GM18858 (cell line): ENCODE data around the gene APOA1.

Source experiments
- ATAC-seq: cut with Tn5 transposase; IDR thresholded peaks from one replicate; pipeline ENCODE4 v1.9.1; 2021; ENCODE audit not compliant: unreplicated experiment

Gene APOA1

DNA sequence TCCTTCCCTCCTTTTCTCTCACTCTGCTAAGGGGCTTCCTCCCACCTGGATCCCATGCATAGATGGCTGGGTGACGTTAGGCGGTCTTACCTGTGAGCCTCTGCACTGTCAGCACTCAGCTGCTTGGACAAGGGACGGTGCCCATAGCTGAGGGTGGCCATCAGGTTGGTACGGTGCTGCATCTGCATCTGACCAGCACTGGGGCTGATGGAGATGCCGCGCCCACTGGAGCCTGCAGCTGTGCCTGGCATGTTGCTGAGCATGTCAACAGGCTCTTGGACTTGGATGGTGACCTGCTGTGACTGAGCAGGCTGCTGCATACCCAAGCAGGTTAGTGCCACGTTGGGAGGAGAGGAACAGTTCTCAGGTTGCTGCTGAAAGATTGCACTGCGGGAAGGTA, 21.8 kb upstream of the APOA1 start:
- no peak for ATAC-seq

DNA sequence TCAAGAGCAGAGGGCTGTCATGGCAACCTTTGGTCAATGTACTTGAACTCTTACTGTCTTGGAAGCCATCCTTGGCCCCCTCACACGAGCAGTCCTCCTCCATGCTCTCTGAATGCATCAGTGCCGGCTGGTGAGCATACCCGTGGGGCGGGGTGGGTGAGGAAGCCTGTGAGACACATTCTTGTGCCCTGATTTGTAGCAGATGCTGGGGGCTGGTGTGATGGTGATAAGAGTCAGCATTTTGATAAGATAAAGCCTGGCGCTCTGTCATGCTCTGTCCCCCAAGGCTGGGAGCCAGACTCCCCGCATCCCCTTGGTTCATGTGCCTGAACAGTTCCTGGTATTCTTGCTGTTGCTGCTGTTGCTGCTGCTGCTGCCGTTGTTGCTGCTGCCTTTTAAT, 20.5 kb upstream of the APOA1 start:
- ATAC-seq: no peak

DNA sequence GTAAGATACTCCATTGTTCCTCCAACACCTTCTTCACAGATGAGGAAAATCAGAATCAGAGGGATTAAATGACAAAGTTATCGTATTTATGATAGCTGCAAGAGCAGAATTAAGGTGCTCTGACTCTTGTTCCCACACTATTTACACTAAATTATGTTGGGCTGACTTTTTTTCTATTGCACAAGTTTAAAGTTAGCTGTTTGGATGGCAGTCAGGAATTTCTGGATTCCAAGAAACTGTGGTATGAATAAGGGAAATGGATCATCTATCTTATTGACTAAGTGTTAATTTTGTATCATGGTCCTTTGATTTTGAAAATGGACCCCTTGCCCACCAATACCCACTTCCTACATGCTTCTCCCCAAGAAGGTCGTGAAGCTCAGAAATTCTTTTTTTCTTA, 19.9 kb upstream of the APOA1 start:
- ATAC-seq: no peak

DNA sequence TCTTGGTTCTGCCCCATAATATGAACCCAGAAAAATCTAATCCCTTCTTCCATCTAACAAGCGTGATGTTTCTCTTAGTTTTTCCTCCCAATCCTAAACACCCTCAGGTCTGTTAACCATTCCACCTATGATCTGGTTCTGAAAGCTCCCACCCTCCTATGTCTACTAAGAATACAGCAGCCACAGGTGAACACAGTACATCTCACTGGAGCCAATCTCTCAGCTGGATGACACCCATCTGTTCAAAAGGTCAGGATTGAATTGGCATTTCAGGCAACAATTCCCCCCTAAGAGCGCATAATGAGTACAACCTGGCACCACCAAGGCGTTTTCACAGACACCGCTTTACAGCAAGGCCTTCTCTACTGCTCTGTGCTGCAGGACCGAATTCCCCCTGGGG, 19.0 kb upstream of the APOA1 start:
- no peak for ATAC-seq

DNA sequence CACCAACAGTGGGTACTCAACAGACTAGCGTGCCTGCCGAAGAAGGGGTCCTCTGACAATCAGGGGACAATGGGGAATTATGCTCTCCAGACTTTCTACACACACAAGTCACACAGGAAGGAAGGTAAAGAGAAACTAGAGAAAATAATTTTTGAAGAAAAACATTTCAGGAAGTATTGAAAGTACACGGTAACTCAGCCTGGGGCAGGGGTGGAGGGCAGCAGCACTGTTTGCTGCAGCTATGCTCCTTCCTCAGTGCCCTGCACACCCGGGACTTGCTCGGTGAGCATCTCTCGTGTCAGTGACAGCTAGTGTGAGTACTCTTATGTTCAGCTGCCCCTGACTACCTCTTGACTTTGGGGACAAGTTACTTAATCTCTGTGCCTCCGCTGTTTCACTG, 18.0 kb upstream of the APOA1 start:
- no peak for ATAC-seq

DNA sequence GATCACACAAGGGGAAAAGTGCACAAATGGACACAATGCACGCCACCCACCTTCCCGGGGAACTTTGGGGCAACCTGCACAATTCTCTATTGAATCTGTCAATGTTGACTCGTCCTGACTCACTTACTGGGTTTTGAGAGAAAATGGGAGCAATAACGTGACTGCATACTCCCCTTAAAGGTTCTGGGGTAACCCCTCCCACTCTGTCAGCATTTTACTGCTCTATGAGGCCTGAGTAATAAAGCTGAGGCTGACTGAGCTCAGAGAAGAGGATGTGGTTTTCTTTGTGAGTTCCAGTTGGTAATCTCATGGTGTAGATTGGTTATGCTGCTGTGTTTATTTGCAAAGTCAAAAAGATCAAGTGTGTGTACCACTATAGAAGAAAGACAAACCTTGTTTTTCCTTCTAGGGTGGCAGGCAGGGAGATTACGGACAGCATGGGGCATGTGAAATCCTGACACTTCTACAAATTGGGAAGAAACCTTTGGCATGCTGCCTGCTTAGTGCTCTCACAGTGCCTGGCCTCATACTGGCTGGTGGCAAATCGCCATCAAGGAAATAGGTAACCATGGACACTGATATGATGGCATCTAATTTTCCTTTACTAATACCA, 16.1 kb upstream of the APOA1 start:
- peak; percentile 91 for ATAC-seq

DNA sequence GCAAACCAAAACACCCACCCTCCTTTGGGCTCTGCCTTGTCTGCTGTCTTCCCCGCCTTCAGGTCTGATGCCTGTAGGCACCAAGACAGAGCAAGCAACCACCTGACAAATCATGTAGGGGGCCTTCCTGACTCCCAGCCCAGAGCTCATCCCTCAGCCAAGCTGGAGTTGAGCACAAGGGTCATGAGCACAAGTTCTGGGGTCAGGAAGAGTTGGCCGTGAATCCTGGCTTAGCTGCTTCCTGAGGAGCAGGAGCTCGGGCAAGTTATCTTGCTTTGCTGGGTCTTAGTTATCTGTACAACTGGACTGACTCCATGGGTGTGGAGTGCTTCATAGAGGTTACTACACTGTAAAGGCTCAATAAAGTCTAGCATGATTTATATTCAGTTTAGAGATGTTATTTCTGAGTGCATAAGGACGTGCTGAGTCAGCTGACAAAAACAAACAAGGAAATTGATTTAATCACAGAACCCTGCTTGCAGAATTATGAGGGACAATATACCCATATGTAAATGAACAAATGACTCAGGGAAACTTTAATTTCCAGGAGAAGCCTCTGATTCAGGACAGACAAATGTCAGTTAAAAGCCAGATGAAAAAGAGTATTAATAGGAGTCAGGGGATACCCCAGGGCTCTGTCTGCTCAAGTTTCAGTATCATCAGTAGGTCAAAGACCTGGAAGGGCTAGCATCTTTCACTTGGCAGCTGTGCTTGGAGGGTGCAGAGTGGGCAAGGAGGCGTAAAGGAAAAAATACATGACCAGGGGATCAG, 15.0 kb upstream of the APOA1 start:
- ATAC-seq: no peak

DNA sequence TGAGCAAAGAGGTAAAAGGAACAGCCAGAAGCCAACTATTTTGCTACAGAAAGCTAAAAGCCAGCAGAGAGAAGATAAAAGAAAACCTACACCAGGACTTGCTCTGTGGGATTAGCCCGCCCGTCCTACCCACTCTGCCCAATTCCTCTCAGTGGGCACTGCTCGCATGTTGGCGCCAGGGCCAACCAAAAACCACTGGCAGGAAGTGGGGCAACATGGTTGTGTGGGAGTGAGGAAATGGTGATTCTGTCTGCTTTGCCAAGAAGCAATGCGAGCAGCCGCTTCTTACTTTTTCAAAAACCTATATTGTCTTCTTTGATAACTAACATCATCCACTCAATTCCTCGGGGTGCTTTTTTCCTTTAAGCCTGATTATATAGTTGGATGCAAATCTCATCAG, 14.2 kb upstream of the APOA1 start:
- ATAC-seq: no peak

DNA sequence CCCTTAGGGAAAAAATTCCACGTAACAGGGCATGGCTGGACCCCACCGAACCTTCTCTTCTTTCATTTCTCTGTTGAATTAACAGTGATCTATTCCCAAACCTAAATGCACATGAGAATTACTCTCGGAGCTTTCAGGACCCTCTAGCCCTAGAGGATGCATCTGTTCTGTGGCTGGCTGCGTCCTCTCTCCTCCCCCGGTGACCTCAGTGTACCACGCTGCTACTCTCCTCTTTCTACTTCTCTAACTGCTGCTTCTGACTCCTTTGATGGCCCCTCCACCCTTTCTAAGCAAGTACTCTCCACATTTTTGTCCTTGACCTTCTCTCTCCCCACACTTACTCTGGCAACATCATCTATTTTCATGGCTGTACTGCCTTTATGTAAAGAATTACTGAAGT, 12.1 kb upstream of the APOA1 start:
- no peak for ATAC-seq

DNA sequence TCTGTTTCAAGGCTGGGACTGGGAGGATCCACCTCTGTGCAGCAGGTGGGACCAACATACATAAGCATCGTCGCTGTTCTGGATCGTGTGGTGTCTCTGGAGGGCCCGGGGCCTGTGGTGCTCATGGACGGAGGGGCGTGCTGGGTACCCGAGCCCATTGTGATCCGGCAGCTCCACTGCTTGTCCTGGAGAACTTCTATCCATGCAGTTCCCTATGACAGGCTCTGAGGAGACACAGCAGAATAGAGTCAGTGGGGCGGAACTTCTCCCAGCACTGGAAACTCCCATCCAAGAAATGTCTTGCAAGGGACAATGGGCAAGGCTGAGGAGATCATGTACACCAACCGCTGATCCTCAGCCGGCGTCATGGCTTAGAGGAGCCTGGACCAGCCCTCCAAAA, 11.6 kb upstream of the APOA1 start:
- ATAC-seq: no peak

DNA sequence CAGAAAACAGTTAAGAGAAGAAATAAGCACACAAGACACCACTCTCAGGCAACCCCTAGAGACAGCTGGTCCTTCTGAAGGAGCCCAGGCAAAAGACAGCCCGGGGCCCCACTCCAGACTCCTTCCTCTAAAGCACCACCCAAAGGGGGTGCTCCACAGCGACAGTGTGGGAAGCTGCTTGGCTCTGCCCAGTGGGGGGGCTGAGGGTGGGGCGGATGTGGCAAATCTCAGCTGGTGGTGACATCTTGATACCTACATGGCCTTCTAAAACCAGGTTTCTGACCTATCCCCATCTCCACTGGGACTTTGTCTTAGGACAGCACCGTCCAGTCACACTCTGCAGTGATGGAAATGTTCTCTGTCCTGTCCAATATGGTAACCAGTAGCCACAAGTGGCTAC, 10.2 kb upstream of the APOA1 start:
- no peak for ATAC-seq

DNA sequence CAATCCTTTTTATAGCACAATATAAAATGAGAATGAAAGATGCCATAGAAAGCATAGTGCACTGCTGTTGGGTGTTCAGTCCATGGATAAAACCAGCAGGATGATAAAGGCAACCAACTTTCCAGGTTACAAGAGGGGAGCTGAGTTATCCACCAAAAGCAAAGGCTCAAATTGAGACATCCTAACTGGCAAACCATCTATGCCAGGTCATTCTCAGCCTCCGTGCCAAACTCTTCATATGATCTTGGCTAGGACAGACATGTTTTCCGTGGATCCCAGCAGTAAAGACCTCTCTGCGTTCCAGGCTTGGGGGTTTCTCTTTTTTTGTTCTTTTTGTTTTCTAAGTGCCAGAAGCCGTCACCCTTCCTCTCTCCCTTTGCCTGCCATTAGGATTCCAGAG, 7.3 kb upstream of the APOA1 start:
- ATAC-seq: no peak

DNA sequence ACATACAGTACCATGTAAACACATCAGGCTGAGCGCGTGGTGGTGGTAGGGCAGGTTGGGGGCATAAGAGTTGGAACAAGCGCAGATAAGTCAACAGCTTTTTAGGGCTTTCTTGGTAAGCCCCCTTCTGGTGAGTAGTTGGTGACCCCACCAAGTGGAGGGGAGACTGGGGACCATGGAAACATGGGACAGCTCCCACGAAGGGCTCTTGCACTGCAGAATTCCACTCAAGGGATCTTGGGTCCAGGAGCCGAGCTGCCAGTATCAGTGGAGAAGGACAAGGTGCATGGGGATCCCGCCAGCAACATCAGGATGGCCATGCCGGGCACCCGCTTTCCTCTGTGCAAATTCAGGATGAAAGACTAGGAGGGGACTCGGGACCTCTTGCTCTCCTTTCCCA, 6.2 kb upstream of the APOA1 start:
- ATAC-seq: no peak

DNA sequence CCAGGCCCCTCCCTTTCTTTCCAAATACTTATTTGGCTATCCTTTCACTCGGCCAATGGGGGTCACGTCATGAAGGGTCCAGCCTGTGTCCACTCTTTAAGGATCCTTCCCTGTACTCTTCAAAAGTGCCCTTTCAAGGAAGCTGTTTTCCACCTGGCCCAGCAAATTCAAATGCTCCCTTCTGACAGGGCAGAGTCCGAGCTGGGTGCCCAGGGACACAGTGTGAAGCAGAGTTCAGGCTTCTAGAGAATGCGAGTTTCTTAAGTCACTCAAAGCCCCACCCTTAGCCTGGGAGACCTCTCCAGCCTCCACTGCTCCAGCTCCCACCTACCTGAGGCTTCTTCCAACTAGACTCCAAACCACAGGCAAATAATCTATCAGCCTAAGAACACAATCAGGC, 5.5 kb upstream of the APOA1 start:
- no peak for ATAC-seq

DNA sequence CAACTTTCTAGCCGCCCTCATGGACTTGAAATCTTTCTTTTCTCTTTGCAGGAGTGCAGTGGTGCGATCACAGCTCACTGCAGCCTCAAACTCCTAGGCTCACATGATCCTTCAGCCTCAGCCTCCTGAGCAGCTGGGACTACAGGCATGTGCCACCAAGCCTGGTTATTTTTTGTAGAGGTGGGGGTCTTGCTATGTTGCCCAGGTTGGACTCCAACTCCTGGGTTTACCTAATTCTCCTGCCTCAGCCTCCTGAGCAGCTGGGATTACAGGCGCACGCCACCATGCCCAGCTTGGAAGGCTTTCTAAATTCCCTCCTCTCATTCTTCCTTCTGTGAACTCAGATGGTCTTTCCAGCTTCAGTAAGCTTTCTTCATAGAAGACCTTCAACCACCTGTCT, 4.7 kb upstream of the APOA1 start:
- no peak for ATAC-seq

DNA sequence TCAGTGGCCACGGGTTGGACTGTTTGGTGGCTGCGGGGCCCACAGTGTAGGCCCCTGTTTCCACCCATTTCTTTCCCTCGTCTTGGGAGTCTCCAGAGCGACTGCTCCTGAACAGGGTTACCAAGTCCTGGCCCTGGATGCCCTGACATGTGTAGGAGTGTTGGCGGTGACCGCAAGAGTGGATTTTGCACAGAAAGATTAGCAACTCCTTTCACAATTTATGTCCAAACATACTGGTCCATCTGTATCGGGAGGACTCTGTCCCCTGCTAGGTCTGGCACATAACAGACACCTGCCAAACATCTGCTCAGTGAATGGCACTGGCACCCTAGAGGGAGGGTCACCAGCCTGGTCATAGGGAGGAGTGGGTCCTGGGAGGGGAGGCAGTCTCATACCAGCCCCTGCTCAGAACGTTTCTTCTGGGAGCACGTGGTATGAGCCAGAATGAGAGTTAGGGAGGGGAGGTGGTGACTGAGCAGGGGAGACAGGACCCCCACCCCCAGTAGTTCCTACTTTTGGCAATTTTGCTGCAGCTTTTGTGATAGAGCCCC, 3.4 kb upstream of the APOA1 start:
- ATAC-seq: no peak

DNA sequence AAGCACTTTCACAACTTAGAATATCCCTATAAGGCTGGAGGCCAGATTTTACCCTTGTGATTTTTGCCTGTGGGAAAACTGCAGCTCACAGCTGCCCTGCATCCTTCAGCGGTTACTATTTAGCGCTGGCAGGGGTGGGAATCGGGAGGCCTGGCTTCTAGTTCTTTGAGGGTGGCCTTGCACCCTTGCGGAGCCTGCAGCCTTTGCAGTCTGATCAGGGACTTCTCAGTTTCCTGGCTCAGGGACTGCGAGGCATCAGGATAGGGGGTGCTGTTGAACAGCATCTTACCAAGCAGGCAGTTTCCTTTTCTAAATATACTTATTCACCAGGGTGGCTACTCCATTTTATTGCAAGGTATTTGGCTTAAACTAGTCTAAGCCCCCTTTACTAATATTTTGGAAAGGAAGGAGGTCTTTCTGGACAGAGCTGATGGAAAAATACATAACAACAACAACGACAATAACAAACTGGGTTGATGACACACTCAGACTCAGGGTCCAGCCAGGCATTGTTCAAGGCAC, 2.9 kb upstream of the APOA1 start:
- no peak for ATAC-seq

DNA sequence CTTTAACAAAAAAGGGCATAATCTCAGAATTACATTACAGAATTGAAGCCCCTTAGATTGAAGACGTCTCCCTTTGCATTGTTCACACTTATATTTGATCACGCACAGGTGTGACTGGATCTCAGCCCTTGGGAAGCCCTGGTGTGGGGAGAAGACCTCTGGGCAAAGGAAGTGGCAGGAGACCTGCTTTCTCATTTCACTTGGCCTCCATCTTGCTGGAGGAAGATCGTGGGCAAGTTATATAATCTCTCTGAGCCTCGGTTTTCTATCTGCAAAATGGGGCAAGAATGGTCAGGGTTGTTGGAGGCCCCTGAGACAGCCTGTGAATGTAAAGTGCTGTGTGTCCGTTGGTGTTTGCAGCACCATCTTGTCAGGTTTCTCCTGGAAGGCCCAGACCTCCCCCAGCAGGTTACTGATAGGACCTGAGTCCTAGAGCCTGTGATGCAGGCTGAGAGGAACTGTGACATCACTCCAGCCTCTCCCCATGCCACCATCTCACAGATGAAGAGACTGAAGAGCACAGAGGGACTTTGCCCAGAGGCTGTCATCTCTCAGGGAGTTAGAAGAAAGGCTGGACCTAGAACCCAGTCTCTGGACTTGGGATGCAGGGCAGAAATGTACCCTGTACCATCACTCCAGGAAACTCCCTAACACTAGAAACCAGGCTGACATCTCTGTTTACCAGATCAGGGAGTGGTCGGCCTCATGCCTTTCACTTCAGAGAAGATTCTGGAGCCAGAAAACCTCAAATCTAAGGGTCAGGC, 1.1 kb upstream of the APOA1 start:
- ATAC-seq: no peak

DNA sequence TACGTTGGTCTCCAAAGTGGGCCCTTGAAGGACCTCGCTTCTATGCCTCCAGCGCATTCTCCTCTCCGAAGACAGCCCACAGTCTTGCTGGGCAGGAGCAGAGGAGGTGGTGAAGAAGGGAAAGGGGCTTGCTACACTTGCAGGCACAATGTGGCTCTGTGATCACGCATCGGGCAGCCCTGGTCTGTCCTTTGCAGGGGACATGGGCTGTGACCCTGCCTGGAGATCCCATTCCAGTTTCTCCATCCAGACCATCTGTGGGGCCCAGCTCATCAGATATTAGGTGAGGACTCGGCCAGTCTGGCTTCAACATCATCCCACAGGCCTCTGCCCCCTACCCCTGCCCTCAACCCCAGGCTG, 810 bp downstream of the APOA1 start:
- ATAC-seq: no peak

DNA sequence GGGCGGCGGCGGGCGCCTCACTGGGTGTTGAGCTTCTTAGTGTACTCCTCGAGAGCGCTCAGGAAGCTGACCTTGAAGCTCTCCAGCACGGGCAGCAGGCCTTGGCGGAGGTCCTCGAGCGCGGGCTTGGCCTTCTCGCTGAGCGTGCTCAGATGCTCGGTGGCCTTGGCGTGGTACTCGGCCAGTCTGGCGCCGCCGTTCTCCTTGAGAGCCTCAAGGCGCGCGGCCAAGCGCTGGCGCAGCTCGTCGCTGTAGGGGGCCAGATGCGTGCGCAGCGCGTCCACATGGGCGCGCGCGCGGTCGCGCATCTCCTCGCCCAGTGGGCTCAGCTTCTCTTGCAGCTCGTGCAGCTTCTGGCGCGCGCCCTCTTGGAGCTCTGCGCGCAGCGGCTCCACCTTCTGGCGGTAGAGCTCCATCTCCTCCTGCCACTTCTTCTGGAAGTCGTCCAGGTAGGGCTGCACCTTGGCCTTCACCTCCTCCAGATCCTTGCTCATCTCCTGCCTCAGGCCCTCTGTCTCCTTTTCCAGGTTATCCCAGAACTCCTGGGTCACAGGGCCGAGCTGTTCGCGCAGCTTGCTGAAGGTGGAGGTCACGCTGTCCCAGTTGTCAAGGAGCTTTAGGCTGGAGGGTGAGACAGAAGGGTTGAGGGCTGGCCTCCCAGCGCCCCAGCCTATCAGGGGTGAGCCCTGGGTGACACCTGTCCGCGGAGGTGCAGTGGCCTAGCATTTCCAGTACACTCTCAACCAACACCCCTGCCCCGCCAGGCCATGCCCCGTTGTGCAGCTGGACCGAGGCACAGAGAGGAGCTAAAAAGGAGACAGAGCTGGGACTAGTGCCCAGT, 1.4 kb downstream of the APOA1 start:
- ATAC-seq: peak; percentile 61
